Measurements from ENCODE around the gene GABRD.
"Not testable (repeated sequence)": the region's sequence is repeated elsewhere in the genome, so short reads cannot be mapped to it uniquely, and the experiment has no call there.

GABRD gene, protein sequence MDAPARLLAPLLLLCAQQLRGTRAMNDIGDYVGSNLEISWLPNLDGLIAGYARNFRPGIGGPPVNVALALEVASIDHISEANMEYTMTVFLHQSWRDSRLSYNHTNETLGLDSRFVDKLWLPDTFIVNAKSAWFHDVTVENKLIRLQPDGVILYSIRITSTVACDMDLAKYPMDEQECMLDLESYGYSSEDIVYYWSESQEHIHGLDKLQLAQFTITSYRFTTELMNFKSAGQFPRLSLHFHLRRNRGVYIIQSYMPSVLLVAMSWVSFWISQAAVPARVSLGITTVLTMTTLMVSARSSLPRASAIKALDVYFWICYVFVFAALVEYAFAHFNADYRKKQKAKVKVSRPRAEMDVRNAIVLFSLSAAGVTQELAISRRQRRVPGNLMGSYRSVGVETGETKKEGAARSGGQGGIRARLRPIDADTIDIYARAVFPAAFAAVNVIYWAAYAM
- total RNA-seq = 0 to 0.09 reads per million in 2 donors

DNA sequence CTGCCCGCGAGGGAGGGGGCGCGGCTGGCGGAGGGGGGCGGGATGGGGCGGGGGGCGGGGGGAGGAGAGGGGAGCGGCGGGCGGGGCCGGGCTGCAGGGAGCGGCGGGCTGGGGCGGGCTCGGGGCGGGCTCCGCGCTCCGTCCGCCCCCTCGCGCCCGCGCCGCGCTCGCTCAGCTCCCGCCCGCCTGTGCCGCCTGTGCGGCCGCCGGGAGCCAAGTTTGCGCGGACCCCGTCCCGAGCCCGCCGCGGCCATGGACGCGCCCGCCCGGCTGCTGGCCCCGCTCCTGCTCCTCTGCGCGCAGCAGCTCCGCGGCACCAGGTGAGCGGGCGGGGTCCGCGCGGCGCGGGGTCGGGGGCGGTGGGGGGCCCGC is at the start of gene GABRD:
Gene GABRD, plus strand, starts transcription at position 174 of the 372 bp plus-strand sequence. Its CDS starts 79 bp downstream, at position 253.
- no peak for DNase-seq

- no peak for DNase-seq
These were observed 49.6 kb upstream of the GABRD start for GRCh38 chr1:1969505-1969900.

GRCh38 chr1:1969953-1970716 is 49.0 kb upstream of the GABRD start:
- DNase-seq = no peak

- DNase-seq = no peak
These were observed 48.1 kb upstream of the GABRD start for GRCh38 chr1:1971017-1971416.

DNA sequence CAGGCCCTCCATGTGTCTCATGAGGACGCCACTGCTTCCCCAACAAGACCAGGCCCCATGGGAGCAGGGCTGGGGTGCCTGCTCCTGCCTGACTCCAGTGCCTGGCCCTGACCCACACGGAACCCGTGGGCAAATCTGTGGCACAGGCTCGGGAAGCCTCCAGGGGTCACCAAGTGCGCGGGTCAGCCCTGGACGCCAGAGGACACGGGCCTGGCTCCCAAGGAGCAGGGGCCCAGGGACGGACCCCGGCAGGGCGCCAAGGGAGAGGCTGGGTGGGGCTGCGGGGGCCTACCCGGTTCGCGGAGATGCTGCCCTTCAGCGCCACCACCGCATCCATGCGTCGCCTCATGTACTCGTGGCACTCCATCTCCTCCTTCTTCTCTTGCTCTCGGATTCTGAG is 47.5 kb upstream of the GABRD start:
- DNase-seq = no peak

DNA sequence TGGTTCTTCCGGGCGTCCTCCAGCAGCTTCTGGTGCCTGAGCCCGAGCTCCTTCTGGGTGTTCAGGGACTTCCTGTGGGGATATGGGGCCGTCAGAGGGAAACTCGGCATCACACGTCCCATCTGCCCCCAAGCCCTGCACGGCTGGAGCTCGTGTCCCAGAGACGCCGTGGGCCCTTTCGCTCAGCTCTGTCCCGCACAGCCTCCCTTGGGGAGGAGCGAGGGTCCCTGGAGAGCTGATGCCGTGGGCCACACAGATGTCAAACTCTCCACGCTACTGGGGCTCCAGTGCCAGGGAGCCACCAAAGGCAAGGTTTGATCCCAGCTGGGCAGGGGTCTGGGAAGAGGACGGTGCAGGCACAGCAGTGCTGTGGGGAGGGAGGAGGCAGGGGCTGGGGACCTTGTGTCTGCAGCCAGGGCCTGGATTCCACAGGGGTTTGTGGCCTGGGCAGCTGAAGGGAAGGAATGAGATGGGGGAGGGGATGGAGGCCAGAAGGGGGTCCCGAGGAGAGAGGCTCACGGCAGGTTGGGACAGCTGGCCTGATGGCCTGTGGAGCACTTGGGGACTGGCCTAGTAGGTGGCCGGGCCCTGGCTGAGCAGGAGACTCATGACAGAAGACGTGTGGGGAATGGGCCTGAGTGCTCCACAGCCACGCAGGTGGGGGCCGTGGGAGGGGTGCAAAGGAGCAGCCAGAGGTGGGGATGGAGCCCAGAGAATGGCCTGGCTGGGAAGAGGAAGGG is 46.0 kb upstream of the GABRD start:
- no peak for DNase-seq

GRCh38 chr1:1973716-1974642 is 45.2 kb upstream of the GABRD start:
- no peak for DNase-seq

DNA sequence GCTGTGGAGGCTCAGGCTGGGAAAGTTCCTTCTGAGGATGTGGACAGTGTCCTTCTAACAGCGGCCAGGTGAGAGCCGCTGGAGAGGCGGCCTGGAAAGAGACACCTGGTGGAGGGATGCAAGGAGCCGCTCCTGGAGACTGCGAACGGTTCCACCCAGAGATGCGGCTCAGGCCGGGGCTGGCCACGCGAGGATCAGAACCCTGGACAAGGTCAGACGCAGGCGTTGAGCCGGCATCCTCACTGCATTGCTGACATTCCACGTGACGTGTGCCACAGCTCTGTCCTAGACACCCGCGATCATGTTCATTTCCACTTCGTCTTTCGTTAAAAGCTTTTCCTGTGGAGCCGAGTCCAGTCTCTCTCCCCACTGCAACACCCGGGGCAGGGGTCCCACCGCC is 44.3 kb upstream of the GABRD start:
- DNase-seq = no peak

- DNase-seq = no peak
These were observed 43.6 kb upstream of the GABRD start for GRCh38 chr1:1975535-1975934.

- DNase-seq = no peak
These were observed 43.1 kb upstream of the GABRD start for GRCh38 chr1:1976031-1976430.

GRCh38 chr1:1978108-1978507 is 41.0 kb upstream of the GABRD start:
- DNase-seq = no peak

DNA sequence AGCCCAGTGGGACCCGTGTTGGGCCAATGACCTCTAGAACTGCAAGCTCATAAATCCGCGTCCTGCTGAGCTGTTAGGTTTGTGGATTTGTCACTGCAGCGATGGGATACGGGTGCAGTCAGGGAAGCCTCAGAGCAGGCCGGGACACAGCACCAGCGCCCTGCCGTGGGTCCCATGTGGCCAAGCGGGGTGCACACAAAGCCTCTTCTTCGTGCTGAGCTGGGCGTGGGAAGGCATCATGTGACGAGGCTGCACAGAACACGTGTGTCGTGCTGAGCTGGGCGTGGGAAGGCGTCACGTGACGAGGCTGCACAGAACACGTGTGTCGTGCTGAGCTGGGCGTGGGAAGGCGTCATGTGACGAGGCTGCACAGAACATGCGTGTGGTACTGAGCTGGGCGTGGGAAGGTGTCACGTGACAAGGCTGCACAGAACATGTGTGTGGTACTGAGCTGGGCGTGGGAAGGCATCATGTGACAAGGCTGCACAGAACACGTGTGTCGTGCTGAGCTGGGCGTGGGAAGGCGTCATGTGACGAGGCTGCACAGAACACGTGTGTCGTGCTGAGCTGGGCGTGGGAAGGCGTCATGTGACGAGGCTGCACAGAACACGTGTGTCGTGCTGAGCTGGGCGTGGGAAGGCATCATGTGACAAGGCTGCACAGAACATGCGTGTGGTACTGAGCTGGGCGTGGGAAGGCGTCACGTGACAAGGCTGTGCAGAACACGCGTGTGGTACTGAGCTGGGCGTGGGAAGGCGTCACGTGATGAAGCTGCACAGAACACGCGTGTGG is 40.3 kb upstream of the GABRD start:
- DNase-seq = not testable (repeated sequence)

DNA sequence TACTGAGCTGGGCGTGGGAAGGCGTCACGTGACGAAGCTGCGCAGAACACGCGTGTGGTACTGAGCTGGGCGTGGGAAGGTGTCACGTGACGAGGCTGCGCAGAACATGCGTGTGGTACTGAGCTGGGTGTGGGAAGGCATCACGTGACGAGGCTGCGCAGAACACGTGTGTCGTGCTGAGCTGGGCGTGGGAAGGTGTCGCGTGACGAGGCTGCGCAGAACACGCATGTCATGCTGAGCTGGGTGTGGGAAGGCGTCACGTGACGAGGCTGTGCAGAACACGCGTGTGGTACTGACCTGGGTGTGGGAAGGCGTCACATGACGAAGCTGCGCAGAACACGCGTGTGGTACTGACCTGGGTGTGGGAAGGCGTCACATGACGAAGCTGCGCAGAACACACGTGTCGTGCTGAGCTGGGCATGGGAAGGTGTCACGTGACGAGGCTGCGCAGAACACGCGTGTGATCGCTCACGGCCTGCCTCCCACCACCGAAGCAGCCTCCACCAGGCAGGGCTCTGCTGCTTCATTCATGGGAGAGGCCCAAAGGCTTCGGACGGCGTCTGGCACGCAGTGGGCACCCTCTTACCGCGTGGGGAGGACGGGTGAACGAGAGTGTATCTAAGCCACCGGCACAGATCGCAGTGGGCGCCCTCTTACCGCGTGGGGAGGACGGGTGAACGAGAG is 39.5 kb upstream of the GABRD start:
- DNase-seq = no peak

GRCh38 chr1:1980467-1981141 is 38.5 kb upstream of the GABRD start:
- DNase-seq = no peak

DNA sequence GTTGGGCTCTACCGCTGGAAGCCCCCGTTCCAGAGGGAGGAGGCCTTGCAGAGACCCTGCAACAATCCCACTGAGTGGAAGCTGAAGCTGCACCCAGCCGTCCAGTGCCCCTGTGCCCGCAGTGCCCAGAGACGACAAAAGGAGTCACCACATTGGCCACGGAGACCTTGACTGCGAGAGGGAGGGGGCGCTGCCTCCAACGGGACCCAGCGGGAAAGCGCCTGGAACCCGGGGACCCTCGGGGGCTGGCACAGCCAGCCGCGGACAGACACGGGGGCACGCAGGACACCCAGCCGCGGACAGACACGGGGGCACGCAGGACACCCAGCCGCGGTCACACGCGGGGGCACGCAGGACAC is 38.0 kb upstream of the GABRD start:
- DNase-seq = no peak

GRCh38 chr1:1981631-1982327 is 37.4 kb upstream of the GABRD start:
- not testable (repeated sequence) for DNase-seq

- no peak for DNase-seq
These were observed 36.5 kb upstream of the GABRD start for GRCh38 chr1:1982379-1983232.

DNA sequence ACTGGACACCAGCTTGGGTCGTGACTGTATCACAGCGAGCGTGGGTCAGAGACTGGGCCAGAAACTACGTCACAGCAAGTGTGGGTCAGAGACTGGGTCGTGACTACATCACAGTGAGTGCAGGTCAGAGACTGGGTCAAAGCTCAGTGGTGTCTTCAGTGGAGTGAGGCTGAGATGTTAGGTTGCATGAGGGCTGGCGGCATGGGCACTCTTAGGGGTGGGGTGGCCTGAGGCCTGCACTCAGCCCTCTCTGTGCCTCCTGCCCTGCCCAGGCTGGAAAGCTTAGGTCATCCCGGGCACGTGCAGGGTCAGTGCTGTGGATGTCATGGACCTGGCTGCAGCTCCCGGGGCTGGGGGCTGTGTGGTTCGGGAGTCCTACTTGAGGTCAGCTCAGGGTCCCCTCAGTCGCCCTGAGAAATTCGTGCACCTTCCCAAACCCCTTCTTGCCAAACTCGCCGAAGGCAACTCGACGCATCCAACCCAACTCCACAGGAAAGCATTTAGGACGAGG is 34.5 kb upstream of the GABRD start:
- no peak for DNase-seq

Measured in activated gamma-delta T cell (primary cell).